HG03442 (cell line): ENCODE results near the gene ZNF790.
"Not testable (repeated sequence)": the region's sequence is repeated elsewhere in the genome, so short reads cannot be mapped to it uniquely, and the experiment has no call there.

Experiments
- ATAC-seq: cut with Tn5 transposase; IDR thresholded peaks from one replicate; pipeline ENCODE4 v1.9.1; 2021; ENCODE audit warnings: mild to moderate bottlenecking, moderate library complexity; ENCODE audit not compliant: unreplicated experiment

ZNF790 gene

DNA sequence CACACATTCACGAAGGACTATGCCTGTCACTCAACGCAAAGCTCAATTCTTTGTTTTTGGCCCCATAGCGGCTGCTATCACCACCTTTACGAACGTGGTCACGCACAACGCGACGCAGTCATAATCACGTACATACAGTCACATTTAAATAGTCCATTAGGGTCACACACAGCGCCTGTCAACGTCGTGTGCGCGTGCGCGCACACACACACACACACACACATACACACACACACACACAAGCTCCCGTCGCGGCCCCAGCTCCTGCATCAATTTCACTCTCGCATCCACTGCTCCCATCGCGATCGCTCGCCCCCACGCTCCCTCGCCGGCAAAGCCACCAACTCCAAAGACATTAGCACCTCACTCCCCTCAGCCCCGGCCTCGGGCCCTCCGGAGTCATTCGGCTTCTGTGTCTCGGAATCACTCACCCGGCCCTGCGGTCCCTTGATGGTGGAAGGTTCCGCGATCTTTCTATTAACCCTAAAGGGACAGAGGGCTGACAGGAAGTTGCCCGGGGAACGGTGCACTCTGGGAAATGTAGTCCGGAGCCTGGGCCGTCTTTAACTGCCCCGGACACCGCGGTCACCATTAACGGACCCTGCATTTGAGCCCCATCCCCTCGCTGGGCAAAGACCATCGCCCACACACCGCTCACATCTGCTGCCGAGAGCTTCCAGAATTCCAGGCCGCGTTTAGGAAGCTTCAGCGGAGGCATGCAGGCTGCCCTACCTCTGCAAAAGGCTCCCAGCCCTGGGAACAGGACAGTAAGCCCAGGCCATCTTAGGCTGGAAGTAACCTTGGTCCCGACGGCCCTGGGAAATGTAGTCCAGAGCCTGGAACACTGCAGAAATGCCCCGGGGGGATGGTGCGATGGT, at the start of gene ZNF790:
ZNF790 (minus strand) TSS at position 482 of the 878 bp plus-strand sequence. CDS start 12,768 bp downstream, outside the sequence.
- ATAC-seq = peak; percentile 84

DNA sequence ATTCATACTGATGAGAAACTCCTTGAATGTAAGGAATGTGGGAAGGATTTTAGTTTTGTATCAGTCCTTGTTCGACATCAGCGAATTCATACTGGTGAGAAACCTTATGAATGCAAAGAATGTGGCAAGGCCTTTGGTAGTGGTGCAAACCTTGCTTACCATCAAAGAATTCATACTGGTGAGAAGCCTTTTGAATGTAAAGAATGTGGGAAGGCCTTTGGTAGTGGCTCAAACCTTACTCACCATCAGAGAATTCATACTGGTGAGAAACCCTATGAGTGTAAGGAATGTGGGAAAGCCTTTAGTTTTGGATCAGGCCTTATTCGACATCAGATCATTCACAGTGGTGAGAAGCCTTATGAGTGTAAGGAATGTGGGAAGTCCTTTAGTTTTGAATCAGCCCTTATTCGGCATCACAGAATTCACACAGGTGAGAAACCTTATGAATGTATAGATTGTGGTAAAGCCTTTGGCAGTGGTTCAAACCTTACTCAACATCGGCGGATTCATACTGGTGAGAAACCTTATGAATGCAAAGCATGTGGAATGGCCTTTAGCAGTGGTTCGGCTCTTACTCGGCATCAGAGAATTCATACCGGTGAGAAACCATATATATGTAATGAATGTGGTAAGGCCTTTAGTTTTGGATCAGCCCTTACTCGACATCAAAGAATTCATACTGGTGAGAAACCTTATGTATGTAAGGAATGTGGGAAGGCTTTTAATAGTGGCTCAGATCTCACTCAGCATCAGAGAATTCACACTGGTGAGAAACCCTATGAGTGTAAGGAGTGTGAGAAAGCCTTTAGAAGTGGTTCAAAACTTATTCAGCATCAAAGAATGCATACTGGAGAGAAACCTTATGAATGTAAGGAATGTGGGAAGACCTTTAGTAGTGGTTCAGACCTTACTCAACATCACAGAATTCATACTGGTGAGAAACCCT, 39.1 kb upstream of the ZNF790 start:
- no peak for ATAC-seq

DNA sequence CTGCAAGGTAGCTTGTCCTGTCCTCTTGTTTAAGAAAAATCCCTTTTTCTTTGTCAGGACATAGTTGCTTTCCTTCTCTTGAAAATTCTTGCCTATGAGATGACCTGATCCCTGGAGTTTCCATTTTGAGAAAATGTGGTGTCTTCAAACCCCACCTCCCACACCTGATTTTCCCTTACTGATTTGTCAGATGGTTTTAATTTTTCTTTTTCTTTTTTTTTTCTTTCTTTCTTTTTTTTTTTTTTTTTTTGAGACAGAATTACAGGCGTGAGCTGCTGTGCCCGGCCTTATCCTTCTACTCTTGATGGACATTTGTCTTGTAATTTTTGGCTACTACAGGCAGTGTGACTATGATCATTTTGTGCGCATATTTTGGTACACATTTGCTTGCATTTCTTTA, 13.7 kb upstream of the ZNF790 start:
- no peak for ATAC-seq

DNA sequence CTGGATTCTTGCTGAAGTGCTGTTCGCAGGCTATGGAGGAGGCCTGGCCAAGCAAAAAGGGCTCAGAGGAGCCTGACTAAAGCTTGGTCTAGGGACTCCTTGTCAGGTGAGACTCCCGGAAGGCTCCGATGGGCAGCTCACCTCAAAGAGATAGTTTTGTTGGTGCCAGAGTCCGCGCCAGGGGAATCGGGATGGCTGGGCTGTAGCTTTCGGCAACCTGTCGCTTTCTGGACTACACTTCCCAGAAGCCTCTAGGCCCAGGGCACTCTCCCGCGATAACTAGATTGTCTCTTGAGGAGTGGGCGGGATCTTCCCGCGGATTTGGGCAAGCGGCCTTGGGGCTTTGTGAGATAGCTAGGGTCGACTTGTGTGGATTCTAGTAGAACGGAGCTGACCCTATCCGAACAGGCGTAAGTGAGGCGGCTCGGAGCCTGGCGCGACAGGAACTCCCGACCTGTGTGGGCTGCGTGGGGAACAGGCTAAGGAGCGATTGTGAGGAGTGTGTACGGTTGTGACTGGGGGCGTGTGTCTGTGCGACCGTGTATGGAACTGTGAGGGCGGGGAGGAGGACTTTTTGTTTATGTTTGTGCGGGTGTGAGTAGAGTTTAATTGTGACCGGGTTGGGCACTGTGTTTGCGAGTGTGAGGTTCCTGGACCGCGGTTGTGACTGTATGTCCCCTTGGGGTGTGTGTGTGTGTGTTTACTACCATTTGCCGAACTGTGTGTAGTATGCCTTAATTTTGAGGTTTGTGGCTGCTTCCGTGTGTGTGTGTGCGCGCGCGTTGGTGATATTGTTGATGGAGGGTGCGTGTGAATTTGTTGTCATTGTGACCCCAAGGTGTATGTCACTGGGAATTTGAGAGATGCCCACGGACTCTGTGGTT, 12.6 kb upstream of the ZNF790 start, which contains the start of gene ZNF345:
ZNF345 (plus strand) TSS at position 318 of the 884 bp plus-strand sequence. CDS start 25,955 bp downstream, outside the sequence.
- peak; percentile 65 for ATAC-seq

DNA sequence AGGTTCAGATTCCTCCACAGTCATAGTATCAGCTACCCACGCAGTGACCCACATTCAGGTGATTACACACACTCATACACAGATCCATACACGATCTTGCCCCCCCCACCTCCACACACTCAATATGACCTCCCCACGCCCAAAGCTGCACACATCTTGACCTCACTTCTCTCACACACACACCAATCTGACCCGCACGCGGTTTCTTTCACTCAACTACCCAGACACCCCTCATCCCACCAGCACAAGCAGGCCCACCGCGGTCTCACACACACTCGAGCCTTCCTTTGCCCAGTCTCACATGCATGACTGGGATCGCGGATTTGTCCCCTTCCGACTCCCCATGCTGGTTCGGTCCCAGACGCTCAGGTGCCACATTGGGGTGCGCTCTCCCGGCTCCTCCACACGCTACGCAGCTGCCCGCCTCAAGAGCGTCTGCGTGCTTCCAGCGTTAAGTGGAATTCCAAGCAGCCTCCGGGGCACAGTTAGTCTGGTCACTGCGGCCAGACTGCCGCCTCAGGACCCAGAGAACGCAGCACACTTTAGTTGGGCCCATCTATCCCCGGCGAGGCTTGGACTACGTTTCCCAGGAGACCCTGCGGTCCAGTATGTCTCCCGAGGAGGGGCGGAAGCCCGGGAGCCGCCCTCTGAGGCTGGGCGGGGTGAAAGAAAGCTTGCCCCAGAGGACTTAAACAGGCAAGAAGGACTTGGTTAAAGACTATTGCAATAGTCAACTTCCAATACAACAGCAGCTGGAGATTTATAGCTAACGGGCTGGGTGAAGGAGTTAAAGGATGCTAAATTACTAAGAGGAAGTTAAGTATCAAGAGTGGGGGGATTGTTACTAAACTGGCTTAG, 11.7 kb upstream of the ZNF790 start:
- ATAC-seq = peak; percentile 82

DNA sequence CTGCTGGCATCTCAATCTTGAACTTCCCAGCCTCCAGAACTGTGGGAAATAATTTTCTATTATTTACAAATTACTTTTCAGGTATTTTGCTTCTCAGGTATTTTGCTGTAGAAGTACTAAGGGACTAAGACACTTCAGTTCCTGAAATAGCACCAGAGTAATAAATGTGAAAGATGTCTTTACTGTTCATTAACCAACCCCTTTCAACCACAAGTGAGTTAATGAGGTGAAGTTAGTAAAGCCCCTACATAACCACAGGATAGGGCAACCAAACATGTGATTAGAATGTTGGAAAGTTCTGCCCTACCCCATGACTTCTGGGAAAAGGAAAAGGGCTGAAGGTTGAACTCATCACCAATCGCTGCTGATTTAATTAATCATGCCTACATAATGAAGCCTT, 9.8 kb upstream of the ZNF790 start:
- no peak for ATAC-seq

DNA sequence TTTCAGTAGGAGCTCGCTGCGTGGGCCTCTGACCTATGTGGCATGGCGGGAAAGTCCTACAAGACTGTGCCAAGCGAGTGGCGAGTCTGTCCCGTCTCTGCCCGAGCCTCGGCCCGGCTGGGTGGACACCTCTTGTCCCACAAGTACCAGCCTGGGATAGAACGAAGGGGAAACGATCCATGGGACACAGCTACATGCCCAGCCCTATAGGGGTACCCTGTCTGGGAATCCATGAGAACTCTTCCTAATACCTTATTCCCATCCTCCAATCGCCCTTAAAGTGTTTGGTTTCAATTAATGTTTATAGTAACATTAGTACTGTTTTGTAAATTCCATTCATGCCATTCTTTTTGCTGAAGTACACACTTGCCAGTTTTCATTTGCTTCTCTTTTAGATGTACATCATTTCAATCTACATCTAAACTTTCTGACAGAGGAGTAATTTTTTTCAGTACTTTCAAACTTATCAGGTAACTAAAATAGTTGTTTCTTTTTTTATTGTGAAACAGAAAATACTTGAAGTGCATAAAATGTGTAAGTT, 667 bp upstream of the ZNF790 start:
- no peak for ATAC-seq

DNA sequence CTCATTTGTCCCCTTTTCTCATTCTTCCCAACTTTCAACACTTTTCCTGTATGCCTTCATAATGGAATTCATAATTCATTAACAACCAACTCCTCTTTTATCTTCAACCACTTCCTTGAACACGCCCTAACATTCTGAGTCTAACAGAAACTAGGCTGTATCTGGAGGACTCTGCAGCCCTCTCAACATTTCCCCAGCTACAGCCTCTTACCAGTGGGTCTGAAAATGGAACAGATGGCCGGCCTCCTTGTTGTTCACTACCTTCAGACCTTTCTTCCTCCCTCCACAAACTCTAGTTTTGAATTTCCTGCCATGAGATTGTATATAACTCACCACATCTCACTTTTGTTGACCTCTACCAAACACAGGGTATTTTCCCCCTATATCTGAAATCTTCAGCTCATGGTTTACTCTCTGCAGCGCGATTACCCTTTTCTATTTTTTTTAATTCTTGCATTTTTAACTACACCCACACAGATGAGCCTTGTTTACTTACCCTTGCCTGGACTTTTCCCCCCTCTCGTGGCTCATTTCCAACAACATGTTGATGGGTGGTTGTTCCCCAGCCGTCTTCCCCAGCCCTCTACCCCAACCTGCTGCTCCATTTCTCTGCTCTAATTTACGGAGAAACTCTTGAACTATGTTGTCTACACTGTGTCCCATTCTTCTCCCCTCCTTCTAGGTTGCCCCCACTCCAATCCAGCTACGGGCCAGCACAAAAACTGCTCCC, 846 bp downstream of the ZNF790 start:
- ATAC-seq = no peak

DNA sequence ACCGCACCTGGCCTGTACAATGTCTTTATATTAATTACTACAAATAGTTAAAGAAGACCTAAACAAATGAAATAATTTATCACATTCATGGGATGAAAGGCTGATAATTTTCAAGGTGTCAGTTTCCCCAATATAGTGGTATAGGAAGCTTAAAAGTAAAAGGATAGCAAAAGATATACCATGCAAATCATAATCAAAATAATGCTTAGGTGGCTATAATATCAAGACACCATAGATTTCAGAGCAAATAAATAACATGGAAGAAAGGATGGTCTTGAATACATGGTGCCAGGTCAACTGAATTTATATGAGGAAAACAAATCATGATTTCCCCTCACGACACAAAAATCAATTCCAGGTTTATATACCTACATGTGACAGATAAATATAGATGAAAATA, 4.8 kb downstream of the ZNF790 start:
- no peak for ATAC-seq

DNA sequence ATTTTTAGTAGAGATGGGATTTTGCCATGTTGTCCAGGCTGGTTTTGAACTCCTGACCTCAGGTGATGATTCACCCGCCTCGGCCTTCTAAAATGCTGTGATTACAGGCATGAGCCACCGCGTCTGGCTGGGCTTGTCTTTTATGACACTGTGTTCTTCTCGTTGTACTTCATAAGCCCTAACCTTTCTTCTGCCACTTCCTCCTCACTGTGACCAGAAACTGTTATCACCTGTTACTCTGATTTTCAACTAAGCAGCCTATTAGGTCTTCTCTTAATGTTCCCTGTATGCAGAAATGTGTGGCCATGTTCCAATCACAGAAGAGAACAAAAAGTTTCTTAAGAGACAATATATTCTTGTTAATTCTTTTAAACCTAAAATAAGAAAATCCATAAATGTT, 16.4 kb downstream of the ZNF790 start:
- ATAC-seq = no peak

DNA sequence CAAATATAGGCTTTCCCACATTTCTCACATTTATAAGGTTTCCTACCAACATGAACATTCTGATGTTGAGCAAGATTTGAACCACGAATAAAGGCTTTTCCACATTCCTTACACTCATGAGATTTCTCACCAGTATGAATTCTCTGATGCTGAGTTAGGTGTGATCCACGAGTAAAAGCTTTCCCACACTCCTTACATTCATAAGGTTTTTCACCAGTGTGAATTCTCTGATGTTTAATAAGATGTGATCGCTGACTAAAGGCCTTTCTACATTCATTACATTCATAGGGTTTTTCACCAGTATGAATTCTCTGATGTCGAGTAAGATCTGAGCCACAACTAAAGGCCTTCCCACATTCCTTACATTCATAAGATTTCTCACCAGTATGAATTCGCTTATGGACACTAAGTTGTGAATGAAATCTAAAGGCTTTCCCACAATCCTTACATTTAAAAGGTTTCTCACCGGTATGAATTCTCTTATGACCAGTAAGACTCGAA, 19.0 kb downstream of the ZNF790 start:
- no peak for ATAC-seq

DNA sequence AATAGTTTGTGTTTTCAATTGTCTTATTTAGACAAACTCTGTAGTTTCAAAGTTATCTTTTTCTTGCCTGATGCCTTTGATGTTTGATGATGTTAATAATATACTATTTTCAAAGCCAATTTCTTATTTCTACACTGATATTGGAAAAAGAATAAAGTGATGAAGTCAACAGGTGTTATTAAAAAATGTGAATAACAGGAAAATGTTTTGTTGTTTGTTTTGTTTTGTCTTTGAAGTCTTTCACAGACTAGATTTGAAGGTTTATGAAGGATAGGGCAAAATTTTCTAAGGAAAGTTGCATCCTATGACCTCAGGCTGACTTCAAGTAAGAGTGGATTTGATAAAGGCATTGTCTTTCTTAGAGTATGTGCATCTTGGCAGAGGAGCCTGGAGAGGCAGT, 31.2 kb downstream of the ZNF790 start:
- ATAC-seq = no peak

DNA sequence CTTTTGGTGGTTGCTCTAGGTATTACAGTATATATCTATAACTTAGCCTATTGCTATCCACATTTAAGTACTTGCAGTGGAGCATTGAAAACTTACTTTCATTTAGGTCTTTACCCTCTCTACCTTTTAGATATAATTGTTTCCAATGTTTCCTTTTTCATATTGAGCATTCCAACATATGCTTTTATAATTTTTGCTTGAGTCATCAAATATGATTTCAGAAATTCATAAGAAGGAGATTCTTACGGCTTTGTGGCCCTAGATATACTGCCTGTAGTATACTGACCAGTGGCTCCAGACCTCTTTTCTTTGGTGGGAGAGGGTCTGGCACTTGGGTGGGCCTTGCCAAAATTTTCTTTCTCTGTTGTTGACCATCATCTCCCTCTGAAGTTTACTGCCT, 32.8 kb downstream of the ZNF790 start:
- ATAC-seq = no peak

DNA sequence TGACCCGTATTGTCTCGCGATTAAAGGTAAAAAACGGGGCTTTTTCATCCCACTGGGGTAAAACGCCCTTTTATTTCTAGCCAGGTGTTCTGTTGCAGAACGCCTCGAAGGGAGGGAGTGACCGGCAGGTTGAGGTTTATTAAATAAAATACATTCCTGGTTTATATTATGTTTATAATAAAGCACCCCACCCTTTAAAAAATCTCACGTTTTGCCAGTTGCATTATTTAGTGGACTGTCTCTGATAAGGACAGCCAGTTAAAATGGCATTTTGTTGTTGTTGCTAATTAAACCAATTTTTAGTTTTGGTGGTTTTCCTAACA, 40.4 kb downstream of the ZNF790 start:
- ATAC-seq = no peak

DNA sequence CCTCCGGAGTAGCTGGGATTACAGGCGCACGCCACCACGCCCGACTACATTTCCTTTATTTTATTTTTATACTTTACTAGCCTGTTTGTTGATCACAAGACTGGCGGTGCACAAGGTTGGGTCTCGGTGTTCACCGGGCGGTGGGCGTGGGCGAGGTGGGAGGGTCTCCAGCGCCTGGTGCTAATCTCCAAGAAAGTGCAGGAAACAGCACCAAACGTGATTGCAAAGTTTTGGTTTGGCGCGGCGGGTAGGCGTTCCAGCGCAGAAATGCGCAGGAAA, 41.5 kb downstream of the ZNF790 start:
- no peak for ATAC-seq

DNA sequence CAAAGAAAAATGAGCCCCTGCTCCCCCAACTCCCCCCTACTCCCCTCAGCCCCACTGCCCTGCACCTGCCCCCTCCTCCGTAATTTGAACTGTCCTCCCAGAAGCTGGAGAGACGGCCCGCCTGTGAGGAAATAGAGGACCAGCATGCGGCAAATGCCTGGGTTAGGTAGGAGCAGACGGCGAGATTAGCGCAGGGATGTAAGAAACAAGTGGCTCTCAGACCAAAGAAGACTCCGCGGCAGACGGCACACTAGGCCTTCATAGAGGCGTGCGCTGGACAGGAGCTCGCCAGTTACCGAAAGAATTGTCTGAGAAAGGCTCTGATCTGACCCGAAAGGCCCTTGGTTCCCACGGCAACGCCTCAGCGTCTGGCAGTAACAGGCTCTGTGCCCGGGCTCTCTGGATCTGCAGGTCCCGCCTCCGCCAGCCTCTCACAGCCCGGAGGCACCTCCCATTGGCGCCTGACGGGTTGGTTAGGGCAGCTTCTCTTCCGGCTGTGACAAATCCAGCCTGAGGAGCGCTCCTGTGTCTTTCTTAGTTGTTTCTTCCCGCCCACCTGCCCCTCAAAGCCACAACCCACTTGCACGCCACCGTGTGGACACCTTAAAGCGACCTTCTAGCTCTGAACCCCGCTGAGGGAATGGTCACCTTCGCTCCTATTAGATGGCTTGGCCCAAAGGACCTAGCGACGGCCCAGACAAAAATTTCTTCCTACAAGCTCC, 46.6 kb downstream of the ZNF790 start:
- not testable (repeated sequence) for ATAC-seq

DNA sequence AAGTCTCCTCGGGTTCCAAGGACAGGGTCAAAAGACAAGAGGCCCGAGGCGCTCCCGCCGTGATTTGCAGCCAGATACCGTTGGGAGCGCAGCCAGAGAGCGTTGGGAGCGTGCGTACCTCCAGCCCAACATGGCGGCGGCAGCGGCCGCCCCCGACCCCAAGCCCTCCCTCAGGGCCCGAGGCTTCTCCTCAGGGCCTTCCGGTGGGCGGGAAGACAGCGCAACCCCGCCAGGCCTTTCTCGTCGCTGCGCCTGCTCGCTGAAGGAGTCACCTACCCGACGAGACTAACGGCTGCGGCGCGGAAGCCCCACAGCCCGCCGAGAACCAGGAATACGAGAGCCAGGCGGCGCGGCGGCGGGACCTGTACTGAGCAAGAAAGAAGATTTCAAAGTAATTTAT, 62.4 kb downstream of the ZNF790 start:
- no peak for ATAC-seq

DNA sequence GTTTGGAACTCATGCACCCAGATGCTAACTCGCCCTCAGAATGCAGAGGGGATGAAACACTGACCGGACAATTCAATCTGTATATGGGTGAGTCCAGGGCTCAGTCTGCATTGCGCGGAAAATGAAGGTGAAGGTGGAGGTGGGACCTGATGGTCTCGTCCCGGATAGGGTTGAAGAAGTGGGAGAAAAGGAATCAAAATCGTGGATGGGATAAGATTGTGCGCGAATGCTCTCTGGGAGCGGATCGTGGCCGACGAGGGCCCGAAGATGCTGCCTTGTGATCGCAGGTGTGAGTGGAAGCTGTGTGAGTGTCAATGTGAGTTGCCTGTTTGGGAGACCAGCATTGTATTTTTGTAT, 65.0 kb downstream of the ZNF790 start:
- peak; percentile 22 for ATAC-seq
